GM10847 (cell line): ENCODE data around the gene DDC.

Experiments used
- POLR2A ChIP-seq: IDR thresholded peaks from 2 replicates; pipeline ENCODE4 v1.6.1; 2011; ENCODE audit not compliant: insufficient read length; ENCODE audit errors: extremely low read depth

The DDC gene

GRCh38 chr7:50564640-50565558 lies at the start of gene DDC:
Gene DDC, minus strand, starts transcription at chr7:50565405. Its CDS starts 21,320 bp downstream, at chr7:50544085.
- TF ChIP-seq POLR2A, result no peak

DNA sequence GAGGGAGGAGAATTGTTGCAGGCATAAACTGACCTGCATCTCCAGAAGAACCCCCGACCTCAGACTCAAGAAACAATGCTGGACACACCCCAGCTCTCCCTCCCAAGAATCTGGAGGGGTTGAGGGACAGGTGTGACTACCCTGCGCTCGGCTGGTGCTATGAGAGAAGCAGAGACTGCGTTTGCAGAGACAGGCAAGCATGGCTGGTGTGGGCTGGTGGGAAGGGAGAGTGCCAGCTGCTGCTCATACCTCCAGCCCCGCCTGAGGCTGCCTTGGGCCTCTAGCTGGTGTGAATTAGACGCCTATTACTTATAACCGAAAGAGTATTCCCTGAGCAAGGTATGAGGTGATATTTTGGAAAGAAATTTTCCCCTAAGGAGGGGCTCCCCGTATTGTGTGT lies 48.3 kb upstream of the DDC start:
- TF ChIP-seq POLR2A, result no peak

DNA sequence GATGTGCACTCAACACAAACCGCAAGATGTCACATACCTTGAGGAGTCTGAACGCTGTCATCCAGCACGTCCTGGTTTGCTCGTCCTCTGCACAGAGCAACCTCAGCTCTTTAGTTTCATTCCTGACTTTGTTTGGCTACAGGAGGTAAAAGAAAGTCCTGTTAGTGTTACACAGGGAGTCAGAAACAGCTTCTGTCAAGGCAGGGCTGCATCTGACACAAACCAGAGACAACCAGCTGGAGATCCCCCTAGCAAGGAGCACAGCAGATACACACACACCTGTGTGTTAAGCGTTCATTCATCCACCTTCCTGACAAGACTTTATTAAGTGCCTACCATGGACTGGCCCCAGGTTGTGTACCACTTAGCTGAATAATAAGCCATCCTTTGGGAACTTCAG lies 47.5 kb upstream of the DDC start:
- no peak for TF ChIP-seq POLR2A

DNA sequence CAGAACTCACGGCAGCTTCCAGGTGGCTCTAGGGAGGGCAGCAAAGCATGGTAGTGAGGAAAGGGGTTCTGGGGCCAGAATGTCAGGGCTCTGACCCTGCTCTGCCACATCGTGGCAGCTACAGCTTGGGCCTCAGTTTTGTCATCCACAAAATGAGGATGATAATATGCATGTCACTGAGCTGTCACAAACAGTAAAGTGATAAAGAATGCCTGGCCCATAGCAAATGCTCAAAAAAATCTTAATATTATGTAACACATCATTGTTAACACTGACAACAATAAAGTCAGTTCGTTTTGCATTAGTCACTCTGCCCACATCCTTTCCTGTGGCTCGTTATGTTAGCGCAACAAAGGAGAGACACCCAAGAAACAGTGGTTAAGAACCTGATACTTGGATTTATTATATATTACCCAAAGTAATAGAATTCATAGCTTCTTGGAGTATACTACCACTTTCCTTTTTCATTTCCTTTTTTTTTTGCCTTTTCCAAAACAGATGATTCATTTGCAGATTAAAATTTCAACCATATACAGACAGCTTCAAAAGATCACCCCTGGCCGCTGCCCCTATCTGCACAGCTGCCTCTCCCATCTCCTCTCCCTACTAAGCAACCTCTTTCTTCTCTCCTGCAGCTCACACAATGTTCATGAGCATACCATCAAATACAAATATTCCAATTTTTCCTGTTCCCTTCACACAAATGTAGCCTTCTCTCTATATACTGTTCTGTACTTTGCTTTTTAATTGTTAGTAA lies 45.5 kb upstream of the DDC start:
- no peak for TF ChIP-seq POLR2A

DNA sequence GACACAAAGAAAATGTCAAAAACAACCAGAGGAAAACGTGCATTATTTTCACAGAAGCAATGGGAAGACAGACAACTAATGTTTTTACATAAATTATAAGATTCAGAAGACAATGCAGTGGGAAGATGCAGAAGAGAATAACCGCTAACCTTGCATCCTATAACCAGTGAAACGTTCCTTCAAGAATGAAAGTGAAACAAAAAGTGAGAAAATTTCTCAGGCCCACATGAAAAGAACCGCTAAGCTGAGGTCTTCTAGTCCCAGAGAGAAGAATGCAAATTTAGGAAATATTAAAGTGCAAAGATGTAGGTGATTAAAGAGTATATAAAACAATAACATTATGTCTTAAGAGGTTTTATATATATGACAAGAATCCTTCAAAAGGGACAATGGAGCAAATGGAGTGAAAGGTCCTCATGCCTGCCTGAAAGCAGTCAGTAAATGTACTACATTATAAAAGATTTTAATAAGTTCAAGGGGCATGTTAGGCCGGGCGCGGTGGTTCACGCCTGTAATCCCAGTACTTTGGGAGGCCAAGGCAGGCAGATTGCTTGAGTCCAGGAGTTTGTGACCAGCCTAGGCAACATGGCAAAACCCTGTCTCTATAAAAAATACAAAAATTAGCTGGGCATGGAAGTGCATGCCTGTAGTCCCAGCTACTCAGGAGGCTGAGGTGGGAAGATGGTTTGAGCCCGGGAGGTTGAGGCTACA lies 43.1 kb upstream of the DDC start:
- TF ChIP-seq POLR2A, result no peak

DNA sequence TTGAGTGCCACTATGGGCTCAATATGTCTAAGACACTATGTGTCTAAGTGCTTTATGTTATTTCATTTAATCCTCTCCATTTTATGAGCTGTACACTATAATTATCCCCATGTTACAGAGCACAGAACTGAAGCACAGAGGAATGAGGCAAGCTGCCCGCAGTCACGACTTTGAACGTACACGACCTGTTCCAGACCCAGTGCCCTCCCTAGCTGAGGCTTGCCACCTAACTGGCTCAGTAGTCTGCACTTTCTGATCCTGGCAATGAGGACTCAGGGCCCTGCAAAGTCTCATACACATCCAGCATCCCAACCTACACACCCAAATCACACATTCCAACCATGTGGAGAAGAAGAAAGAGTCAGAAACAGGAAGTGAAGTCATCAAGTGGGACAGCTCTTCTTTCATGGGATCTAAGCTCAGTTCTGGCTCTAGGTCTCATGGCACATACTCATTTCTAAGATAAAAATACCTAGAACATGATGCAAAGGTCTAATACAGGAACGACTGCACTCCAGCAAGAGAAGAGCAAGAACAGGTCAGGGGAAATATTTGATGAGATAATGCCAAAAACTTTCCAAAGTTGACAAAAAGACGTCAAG lies 42.4 kb upstream of the DDC start:
- TF ChIP-seq POLR2A, result no peak

- TF ChIP-seq POLR2A, result no peak
These were observed 39.9 kb upstream of the DDC start for GRCh38 chr7:50605059-50605458.

GRCh38 chr7:50603287-50603686 lies 38.1 kb upstream of the DDC start:
- TF ChIP-seq POLR2A, result no peak

- TF ChIP-seq POLR2A, result no peak
These were observed 34.2 kb upstream of the DDC start for GRCh38 chr7:50599385-50599784.

- TF ChIP-seq POLR2A, result no peak
These were observed 33.5 kb upstream of the DDC start for GRCh38 chr7:50598460-50599343.

DNA sequence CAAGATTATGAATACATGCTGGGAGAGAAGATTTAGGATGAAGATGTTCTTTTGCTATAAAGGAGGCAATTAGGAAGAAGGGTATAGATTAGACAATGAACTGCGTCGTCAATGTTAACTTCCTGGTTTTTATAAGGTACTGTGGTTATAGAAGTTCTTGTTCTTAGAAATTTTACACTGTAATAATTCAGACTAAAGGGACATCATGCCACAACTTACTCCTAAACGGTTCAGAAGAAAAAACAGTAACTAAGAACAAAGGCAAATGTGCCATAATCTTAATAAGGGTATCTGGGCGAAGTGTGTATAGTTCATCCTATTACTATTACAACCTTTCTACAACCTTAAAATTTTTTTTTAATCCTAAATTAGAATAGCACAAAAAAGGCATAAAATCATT lies 31.3 kb upstream of the DDC start:
- no peak for TF ChIP-seq POLR2A

DNA sequence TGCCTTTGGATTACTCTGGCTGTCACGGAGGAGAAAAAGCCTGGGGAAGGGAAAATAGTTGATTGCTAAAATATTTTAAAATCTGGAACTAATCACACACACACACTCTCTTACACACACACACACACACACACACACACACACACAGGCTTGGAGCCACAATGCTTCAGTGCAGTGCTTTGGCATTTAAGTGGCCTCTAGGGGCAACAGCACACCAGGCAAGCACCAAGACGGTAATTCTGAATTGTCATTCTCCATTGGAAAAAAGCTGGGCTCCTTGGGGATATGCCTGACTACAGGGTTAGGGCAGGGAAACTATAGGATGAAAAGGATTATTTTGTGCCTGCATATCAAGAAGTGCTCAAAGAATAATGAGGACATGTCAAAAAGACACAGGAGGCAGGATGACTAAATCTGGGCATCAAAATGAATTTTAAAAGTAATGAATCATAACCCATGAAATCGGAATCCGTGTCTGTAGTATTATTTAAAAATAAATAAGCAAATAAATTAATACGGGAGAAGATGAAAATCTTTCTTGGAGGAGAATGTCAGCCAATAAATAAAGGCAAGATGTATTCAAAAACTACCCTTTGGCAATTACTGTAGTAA lies 30.4 kb upstream of the DDC start:
- TF ChIP-seq POLR2A, result no peak

- TF ChIP-seq POLR2A, result no peak
These were observed 29.7 kb upstream of the DDC start for GRCh38 chr7:50594734-50595485.
